ENCODE results near the gene MIER1.

Gene MIER1

DNA sequence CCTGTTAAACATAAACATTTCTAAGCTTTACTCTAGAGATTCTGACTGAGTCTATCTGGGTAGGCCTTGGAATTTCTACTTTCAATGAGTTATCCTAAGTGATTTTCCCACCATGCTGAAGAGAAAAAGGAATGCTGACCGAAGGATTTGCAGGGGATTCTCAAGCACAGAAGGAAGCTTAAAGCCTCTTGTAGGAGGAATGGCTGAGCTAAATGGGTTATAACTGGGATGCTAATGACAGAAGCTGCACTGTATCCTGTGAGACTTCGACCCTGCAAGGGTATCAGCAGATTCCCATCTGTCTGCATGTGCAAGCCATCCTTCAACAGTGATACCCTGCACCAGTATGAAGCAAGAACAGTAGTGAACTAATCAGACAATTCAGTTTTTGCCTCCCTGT, 93.8 kb downstream of the MIER1 start:
- Histone ChIP-seq H3K36me3 (ENCODE audit: control insufficient read depth in 2 of 2, insufficient read depth in 1 of 2, low read length in 2 of 2) (peaks cover 7 to 50% of the 10 kb centered on the region in 2 experiments), H3K9me3 (ENCODE audit: control insufficient read depth, insufficient read depth, low read depth, low read length) (no peaks in the 10 kb centered on the region), H3K4me3 (ENCODE audit: low read depth, low read length) (no peak overlapping the region), H3K4me1 (ENCODE audit: control insufficient read depth, insufficient read depth, low read length) (no peaks in the 10 kb centered on the region; the same call in 1 of the 2 replicates), H3K27ac (ENCODE audit: extremely low read depth, low read depth, low read length) (no peak overlapping the region)
- ChIA-PET CTCF (no interaction called here), POLR2A (no interaction called here)
- TF ChIP-seq, protein P1, sequence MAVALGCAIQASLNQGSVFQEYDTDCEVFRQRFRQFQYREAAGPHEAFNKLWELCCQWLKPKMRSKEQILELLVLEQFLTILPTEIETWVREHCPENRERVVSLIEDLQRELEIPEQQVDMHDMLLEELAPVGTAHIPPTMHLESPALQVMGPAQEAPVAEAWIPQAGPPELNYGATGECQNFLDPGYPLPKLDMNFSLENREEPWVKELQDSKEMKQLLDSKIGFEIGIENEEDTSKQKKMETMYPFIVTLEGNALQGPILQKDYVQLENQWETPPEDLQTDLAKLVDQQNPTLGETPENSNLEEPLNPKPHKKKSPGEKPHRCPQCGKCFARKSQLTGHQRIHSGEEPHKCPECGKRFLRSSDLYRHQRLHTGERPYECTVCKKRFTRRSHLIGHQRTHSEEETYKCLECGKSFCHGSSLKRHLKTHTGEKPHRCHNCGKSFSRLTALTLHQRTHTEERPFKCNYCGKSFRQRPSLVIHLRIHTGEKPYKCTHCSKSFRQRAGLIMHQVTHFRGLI (tag by site-specific recombination; IDR thresholded peaks at IDR 0.05), result no peak

DNA sequence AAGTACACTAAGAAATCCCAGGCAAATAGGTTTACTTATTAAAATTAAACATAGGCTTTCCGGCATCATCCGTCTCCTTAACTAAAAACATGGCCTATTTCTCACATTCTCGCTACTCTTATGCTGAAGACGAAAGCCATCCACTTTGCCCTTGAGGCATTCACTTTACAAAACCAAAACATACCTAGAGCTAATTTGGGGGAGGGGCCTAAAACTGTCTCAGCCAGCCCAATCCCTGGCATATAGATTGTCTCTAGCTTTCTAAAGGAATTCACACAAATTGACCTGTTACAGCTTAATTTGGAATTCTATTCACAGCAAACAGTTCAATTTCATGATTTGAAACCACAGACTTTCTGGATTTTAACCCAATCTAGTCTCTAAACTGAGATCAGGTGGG, 94.3 kb downstream of the MIER1 start:
- POLR2A ChIA-PET, result interaction anchor here (1.5 kb wide), 1 partner anchor 34 kb away, joined by 8 read pairs; the partner anchor contains the start of gene SLC35D1
- CTCF ChIA-PET, result interaction anchor here (0.5 to 1.6 kb wide), 3 partner anchors 11 to 130 kb away, joined by 5 to 7 read pairs (median 6); no protein-coding TSS in a partner anchor
- H3K4me1 ChIP-seq (ENCODE audit: control insufficient read depth, insufficient read depth, low read length), result no peaks in the 10 kb centered on the region; the same call in 1 of the 2 replicates
- H3K27ac ChIP-seq (ENCODE audit: extremely low read depth, low read depth, low read length), result no peak overlapping the region
- peaks cover 7 to 50% of the 10 kb centered on the region in 2 experiments for H3K36me3 ChIP-seq (ENCODE audit: control insufficient read depth in 2 of 2, insufficient read depth in 1 of 2, low read length in 2 of 2)
- no peaks in the 10 kb centered on the region for H3K9me3 ChIP-seq (ENCODE audit: control insufficient read depth, insufficient read depth, low read depth, low read length)
- no peak overlapping the region for H3K4me3 ChIP-seq (ENCODE audit: low read depth, low read length)
- TF ChIP-seq ZNF530 (tag by site-specific recombination; IDR thresholded peaks at IDR 0.05; ENCODE audit: low read depth) (no peak), ZIC2 (tag by site-specific recombination; IDR thresholded peaks at IDR 0.05) (no peak), ZBTB7A (tag by site-specific recombination; IDR thresholded peaks at IDR 0.05; ENCODE audit: low read depth) (no peak), ZNF654 (tag by site-specific recombination; IDR thresholded peaks at IDR 0.05; ENCODE audit: low read depth) (no peak)
- TF ChIP-seq, protein P2, sequence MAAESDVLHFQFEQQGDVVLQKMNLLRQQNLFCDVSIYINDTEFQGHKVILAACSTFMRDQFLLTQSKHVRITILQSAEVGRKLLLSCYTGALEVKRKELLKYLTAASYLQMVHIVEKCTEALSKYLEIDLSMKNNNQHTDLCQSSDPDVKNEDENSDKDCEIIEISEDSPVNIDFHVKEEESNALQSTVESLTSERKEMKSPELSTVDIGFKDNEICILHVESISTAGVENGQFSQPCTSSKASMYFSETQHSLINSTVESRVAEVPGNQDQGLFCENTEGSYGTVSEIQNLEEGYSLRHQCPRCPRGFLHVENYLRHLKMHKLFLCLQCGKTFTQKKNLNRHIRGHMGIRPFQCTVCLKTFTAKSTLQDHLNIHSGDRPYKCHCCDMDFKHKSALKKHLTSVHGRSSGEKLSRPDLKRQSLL (tag by site-specific recombination; IDR thresholded peaks at IDR 0.05), result no peak

DNA sequence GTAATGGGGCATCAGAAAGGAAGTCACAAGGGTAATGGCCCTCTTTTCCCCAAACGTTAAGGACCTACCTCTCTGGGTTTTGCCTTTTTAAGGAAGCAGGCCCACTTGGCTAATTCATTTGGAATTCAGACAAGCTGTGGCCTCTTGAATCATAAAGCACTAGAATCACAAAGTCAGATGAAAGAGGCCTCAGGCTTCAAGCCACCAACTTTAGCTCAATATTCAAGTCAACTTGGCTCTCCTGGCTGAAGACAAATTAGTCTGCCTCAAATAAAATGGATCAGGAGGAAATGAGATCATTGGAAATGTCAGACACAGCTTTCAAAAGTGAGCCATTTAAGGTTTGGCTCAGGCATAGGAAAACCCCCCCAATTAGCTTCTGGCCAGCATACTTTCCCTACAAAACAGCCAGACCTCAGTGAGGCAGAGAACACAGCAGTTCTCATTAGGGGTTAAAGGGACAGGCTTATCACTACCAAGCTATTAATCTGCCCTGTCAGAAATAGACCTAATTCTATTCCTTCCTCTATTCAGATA, 94.9 kb downstream of the MIER1 start:
- no peak overlapping the region for H3K27ac ChIP-seq (ENCODE audit: extremely low read depth, low read depth, low read length)
- POLR2A ChIA-PET, result interaction anchor here (1.5 kb wide), 1 partner anchor 34 kb away, joined by 8 read pairs; the partner anchor contains the start of gene SLC35D1
- CTCF ChIA-PET, result interaction anchor here (0.5 to 1.6 kb wide), 3 partner anchors 10 to 129 kb away, joined by 5 to 7 read pairs (median 6); no protein-coding TSS in a partner anchor
- TF ChIP-seq, protein P3, sequence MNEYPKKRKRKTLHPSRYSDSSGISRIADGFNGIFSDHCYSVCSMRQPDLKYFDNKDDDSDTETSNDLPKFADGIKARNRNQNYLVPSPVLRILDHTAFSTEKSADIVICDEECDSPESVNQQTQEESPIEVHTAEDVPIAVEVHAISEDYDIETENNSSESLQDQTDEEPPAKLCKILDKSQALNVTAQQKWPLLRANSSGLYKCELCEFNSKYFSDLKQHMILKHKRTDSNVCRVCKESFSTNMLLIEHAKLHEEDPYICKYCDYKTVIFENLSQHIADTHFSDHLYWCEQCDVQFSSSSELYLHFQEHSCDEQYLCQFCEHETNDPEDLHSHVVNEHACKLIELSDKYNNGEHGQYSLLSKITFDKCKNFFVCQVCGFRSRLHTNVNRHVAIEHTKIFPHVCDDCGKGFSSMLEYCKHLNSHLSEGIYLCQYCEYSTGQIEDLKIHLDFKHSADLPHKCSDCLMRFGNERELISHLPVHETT (tag by site-specific recombination; IDR thresholded peaks at IDR 0.05), result no peak
- TF ChIP-seq ZNF221 (tag by site-specific recombination; IDR thresholded peaks at IDR 0.05; ENCODE audit: borderline replicate concordance) (no peak), ZNF548 (tag by site-specific recombination; IDR thresholded peaks at IDR 0.05) (no peak), ZBTB48 (tag by site-specific recombination; IDR thresholded peaks at IDR 0.05) (no peak), ZSCAN30 (tag by site-specific recombination; IDR thresholded peaks at IDR 0.05) (no peak), ZNF843 (tag by site-specific recombination; IDR thresholded peaks at IDR 0.05) (0 out of 2 replicates have a peak, but pooled peaks have one; percentile 29), ZNF302 (tag by site-specific recombination; IDR thresholded peaks at IDR 0.05; ENCODE audit: low read depth) (no peak), FEZF1 (tag by site-specific recombination; IDR thresholded peaks at IDR 0.05) (0 out of 2 replicates have a peak, but pooled peaks have one; percentile 27), ZNF341 (tag by site-specific recombination; IDR thresholded peaks at IDR 0.05; ENCODE audit: low read depth) (no peak), ZNF239 (tag by site-specific recombination; IDR thresholded peaks at IDR 0.05) (no peak), KLF10 (tag by site-specific recombination; IDR thresholded peaks at IDR 0.05) (no peak), ZNF571 (tag by site-specific recombination; IDR thresholded peaks at IDR 0.05) (no peak), KLF1 (tag by site-specific recombination; IDR thresholded peaks at IDR 0.05) (no peak)
- TF ChIP-seq, protein P1 (tag by site-specific recombination; IDR thresholded peaks at IDR 0.05), result no peak
- TF ChIP-seq, protein P4, sequence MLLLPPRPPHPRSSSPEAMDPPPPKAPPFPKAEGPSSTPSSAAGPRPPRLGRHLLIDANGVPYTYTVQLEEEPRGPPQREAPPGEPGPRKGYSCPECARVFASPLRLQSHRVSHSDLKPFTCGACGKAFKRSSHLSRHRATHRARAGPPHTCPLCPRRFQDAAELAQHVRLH (tag by site-specific recombination; IDR thresholded peaks at IDR 0.05), result no peak
- TF ChIP-seq, protein P5, sequence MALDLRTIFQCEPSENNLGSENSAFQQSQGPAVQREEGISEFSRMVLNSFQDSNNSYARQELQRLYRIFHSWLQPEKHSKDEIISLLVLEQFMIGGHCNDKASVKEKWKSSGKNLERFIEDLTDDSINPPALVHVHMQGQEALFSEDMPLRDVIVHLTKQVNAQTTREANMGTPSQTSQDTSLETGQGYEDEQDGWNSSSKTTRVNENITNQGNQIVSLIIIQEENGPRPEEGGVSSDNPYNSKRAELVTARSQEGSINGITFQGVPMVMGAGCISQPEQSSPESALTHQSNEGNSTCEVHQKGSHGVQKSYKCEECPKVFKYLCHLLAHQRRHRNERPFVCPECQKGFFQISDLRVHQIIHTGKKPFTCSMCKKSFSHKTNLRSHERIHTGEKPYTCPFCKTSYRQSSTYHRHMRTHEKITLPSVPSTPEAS (tag by site-specific recombination; IDR thresholded peaks at IDR 0.05), result no peak

More for the DNA sequence above, 94.9 kb downstream of the MIER1 start:
- Histone ChIP-seq H3K36me3 (ENCODE audit: control insufficient read depth in 2 of 2, insufficient read depth in 1 of 2, low read length in 2 of 2) (peaks cover 7 to 51% of the 10 kb centered on the region in 2 experiments), H3K9me3 (ENCODE audit: control insufficient read depth, insufficient read depth, low read depth, low read length) (no peaks in the 10 kb centered on the region), H3K4me1 (ENCODE audit: control insufficient read depth, insufficient read depth, low read length) (no peaks in the 10 kb centered on the region; the same call in 1 of the 2 replicates), H3K4me3 (ENCODE audit: low read depth, low read length) (no peak overlapping the region)

All from HEK293 (cell line).